Effector CD4-positive, alpha-beta T cell (primary cell): Measurements from ENCODE around the gene ARNT2.

Source experiments
- DNase-seq: peaks from one replicate; pipeline ENCODE4 v3.0.0-alpha.2; 2020

Gene ARNT2

DNA sequence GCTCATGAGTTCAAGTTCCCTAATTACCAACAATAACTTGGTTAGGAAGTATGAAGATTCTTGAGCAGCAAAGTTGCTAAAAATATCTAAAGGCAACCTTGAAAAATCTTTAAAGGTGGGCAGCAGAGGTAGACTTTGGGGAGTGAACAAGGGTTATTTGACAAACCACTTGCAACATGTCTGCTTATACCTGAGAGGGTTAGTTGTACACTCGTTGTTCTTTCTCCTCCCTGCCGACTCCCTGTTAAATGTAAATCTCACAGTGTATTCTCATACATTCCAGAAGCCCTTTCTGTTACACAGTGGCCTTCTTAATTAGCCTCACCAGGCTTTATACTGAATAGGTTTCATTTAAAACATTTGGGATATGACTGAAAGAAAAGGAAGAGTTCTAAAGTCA lies 121.7 kb downstream of the ARNT2 start:
- DNase-seq = no peak

DNA sequence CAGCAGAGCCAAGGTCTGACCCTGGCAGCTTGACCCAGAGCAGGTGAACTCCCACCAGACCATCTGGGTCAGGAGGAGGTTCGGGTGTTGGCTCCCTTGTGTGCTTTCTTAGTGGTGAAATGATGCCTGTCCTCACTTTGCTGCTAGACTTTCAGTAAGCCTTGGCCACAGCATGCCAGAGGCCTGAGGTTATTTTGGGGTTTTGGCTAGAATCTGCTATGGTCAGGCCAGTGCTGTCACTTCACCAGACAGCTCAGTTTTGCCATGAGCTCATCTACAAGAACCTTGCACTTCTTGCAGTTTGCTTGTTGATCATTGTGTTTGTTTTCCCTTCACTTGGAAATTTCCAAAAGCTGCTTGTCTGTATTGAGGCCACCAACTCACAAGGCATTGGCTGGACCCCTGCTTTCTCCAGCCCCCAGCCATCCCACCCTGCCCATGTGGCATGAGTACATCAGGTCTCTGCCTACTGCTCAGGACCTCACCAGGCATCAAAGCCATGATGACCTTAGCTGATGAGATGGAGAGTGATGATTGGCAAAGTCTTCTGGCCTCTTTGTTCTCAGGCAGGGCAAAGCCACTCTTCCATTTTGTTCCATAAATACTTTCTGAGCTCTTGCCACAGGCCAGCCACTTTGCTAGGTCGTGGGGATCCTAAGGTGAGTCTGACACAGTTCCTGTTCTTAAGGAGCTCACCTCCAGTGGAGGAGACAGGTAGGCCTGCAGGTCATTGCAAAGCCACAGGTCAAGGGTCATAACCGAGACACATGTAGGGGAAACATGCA lies 122.6 kb downstream of the ARNT2 start:
- no peak for DNase-seq

DNA sequence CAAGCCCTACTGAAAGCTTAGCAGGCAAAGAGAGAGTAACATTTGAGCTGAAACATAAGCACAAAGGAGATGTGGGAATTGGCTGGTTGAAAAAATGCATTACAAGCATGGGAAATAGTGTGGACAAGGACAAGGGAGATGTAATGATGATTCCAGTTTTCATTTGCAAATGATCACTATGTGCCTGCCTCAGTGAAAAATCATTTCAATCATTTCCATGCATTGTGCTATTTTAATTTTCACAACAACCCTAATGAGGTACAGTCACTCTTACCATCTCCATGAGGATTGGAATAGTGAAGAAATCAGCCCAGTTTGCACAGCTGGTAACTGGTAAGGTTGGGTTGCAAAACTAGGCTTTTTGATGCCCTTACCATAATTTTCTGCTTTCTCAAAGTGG lies 123.2 kb downstream of the ARNT2 start:
- DNase-seq = no peak

DNA sequence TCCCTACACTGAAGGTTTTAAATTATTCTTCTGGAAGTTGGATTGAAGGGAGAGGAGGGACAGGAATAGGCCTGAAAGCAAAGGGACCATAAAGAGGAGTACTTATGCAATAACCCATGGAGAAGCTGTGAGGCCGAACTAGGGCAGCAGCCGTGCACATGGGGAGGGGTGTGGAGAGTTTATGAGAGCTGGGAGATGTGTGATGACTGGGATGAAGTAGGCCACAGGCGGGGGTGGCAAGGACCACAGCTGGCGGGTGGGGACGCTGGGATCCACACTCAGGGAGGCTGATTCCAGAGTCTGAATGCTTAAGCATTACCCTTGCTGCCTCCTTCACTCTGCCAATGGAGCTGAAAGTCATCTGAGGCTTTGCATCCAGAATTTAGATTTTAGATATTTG lies 123.8 kb downstream of the ARNT2 start:
- no peak for DNase-seq

DNA sequence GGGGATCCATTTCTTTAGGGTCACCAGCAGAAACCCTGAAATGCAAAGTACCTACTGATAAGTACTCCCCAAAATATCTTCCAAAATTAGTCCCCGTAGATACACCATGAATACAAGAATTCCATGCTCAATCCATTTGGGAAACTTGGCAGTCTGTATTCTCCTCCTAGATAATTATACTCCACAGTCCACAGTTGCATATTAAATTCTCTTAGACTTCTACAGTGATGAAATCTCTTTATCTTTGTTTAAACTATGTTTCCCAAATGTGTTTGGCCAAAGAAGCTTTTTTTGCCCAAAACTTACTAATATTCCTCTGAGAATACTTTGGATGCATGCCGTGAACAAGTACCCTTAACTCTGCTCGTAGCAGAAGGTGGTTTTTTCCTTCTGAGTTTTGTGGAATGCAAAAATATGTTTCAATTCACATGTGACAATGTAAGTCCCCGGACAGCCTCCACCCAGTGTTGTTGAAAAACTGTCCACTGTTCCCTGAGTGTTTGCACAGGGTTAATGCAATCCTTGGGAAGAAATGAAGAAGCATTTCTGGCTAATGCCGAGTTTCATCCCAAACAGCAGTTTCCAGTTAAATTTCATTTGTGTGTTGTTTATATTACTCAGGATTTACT lies 126.7 kb downstream of the ARNT2 start:
- DNase-seq = no peak

DNA sequence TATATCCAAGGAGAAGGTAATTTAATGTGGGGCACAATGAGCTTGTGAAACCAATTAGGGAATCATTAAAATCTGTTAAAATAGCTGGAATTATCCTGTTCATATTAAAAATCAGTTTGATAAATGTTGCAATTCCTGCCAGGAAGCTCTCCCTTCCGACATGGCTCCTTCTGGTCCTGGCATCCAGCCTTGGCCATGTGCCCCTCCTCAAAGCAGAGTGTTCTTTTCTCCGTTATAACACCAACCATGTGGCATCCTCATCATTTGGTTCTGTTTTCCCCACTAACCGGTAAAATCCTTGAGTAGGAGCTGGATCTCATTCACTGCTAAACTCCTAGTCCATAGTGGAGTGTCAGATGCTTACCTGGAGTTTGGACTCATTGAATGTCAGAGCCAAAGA lies 127.2 kb downstream of the ARNT2 start:
- DNase-seq = no peak

DNA sequence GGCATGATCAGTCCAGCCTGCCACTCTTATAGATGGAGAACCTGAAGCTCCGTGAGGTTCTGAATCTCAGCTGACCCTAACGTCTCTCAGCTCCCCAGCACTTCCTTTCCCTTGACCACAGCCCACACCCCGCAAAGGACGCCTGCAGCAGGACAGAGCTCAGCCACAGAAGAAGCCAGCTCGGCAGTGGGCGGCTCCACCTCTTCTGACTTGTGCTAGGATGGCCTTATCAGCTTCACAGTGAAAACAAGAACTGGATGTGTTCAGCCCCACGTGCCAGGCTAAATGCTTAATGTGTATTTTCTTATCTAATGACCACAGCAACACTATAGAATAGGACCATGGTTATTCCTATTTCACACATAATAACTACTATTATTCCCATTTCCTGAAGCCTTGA lies 127.6 kb downstream of the ARNT2 start:
- no peak for DNase-seq

DNA sequence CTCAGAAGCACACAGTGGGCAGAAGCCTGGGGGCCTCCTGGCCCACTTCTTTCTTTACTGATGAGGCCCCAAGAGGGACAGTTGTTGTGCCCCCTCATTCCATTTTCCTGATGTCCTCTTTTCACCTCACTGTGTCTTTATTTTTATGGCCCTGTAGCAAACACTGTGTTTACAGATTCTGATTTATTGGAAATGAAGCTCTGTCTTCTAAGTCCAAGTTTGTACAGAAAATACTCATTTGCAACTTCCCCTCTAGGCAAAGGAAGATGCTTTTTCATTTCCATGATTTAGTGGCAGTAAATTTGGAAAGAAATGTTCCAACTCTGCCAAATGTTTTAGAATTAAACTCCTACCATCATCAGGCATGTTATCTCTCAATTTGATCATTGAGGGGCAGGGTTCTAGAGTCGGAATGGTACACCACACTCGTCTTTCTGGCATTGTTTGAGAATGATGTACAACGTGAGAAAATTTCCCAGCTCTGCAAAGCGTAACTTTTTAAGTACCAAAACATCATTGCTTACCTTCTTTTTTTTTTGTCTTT lies 129.7 kb downstream of the ARNT2 start:
- DNase-seq = no peak

DNA sequence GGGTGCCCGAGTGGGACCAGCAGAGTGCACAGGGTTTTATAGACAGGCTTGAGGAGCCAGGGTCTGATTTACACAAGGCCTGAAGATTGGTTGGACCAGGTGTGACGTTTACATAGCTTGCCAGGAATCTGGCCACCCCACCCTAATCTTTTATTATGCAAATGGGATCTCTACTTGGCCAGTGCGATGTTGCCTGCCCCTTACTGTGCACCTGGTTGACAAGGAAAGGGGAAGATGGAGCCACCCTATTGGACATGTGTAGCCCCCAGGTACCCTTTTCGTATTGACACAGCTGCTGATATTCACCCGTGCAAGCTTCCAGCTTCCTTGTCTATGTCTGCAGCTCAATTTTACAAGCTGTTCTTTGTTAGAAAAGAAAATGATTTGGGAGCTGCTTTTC lies 132.0 kb downstream of the ARNT2 start:
- DNase-seq = no peak

DNA sequence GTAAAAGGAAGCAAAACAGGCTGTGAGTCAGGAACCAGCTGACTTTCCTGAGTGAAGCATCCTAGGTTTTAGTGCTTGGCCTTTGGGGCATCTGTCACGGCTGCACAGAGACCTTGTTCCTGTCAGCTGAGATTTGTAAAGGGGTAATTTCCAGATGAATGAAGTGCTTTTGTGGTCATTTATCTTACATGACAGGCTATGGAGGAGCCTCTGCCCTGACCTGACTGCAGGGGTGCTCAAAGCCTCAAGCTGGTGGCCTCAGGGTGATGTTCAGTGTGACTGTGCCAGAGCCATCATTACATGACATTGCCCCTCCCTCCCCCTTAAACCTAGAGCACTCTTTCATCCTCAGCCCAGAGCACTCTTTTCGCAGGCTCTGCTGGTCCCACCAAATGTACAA lies 132.5 kb downstream of the ARNT2 start:
- no peak for DNase-seq

DNA sequence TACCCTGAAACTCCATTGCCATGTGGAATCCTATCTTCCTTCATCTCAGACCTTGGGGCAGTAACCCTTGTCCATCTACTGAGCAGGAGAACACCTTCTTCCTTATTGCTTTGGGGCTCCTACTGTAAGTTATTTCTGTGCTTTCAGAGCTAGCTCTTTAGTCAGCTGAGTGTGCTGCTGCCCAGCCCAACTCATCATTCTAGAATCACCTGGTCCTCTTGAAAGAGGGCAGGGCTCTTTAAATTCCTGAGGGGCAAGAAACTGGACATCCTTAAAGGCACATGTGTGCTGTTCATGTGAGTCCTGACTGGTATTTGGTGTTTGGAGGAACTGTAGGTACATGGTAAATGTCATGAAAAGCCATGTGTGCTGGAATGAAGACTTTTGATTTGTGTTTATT lies 140.9 kb downstream of the ARNT2 start:
- DNase-seq = no peak

DNA sequence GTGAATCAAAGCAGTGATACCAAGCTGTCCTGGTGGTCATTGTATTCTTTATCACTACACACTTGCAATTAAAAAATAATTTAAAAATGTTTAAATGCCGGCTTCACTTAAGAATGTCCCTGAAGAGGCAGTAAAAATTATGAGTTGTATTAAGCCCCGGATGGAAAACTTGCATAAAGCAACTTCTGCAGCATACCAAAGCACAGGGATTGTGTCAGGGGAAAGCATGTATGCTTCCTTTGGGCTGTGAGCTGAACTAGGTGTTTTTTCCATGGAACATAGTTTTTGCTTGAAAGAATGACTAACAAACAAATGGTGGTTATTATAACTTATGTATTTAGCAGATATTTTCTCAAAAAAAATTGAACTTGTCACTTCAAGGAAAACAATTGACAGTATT lies 143.1 kb downstream of the ARNT2 start:
- DNase-seq = no peak

DNA sequence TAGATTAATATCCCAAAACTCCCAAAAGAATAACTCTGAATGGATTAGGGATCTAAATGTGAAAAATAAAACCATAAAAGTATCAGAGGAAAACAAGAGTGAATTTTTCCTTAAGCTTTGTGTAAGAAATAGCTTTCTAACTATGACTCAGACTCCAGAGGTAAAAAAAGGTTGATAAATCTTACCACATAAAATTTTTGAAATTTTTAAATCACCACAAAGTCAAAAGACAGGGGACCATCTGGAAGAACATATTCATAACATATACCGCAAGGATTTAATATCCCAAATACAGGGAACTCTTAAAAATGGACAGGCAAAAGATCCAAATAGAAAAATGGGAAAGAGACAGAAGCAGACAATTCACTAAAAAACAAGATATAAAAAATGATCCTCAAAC lies 145.0 kb downstream of the ARNT2 start:
- DNase-seq = no peak

DNA sequence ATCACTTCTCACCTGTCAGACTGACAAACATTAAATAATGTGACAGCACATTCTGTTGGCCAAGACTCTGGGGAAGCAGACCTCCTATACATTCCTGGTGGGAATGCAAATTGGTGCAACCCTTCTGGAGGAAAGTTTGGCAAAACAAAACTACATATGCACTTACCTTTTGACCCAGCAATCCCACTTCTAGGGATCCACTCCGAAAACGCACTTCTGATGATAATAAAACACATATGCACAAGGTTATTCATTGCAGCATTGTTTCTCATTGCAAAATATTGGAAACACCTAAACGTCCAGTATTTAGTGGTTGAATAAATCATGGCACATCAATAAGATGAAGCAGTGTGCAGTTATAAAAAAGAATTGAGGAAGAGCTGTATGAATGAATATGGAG lies 145.5 kb downstream of the ARNT2 start:
- no peak for DNase-seq

DNA sequence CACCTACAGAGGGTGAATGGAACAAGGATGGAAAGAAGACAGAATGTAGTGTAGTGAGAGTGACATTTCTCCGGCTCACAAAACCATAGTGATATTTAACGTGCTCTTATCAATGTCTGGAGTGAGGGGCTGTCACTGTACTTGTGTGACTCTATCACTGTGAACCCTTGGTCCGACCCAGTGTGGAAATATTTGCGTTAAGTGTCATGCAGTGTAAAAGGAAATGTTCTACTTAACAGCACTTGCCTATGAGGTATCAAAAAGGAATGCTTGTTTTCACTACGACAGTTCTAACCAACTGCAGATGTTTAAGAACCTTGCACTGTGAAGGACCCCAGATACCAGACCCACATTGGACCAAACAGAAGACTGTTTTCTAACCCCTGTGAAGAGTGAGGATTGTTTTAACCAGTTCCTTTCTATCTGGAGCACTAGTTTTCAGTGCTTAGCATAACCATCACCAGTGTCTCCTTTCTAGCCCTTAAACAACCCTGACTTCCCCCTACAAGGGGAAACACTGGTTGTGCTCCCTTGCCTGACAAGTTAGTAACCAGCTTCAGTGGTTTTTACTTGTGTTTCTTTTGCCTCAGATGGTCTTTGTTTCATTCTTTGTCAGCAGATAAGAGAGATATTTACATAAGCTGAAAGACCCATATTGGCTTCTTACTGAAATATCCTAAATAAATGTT lies 146.2 kb downstream of the ARNT2 start:
- DNase-seq = no peak

DNA sequence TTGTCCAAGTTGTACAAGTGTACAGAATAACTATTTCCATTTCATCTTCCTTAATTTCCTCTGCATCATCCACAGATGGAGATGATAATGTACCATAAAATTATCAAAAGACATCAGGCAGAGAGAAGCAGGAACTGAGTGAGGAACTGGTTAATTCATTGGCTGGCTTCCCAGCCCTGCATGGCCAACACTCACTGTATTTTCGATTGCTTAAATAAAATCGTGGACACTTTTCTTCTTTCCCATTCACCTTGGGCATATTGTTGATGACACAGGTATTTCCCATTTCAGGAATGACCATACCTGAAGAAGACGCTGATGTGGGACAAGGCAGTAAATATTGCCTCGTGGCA lies 146.7 kb downstream of the ARNT2 start:
- DNase-seq = no peak

DNA sequence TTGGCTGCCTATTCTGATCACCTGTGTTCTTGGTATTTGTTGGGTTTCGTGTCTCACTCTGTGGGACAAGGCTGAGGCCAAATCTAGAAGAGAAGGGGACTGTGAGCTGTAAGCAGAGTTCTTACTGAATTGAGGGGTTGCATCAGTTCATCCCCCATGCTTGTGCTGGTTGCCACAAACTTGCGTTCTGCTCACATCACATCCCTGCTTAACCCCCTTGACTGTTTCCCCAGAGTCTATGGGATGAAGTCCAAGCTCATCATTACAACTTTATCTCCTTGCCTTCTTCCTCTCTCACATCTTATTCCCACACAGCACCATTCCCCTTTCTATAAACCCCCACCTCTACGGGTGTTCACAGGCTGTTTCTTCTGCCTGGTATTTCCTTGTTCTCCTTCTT lies 147.2 kb downstream of the ARNT2 start:
- no peak for DNase-seq

DNA sequence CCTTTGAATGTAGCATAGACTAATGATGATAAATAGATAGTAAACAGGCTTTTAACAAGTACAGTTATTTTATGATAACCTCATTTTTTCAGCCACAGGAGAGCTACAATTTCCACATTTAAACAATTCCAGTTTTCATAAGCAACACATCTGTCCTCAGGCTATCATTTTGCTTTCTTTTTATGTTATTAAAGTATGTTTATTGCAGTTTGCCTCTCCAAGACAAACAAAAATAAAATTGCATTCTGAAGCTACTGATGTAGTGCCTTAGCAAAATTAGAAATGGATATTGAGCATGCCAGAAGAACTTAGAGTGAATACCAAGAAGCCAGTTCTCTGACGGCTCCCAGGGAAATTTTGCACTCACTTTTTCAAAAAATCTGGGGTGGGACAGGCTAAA lies 150.4 kb downstream of the ARNT2 start:
- DNase-seq = no peak

DNA sequence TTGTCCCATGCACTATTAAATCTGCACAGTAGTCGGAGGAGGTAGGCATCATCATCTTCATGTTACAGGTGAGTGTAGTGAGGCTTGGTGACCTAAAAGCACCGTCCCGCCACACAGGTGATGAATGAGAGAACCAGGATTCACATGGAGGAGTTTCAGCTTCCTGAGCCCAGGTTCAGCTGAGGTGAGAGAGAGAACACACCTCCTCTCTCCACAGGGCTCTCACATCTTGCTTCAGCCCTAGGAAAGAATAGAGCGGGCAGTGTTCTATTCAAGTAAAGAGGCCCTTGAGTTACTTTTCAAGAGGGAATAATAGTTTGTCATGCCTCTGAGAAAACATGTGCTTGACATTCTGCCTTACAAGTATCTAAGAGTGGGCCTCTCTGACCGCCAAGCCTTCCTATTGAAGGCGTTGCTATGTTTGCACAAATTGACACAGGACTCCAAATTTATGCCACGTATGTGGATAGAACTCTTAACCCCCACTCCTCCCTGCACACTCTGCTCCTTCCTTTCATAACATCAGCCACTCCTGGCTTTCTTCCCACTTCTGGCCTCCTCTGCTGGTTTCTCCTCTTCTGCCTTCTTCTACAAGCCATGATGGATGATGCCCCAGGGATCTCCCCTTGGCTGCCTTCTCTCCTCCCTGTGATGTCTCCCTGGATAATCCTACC lies 152.6 kb downstream of the ARNT2 start:
- DNase-seq = no peak

DNA sequence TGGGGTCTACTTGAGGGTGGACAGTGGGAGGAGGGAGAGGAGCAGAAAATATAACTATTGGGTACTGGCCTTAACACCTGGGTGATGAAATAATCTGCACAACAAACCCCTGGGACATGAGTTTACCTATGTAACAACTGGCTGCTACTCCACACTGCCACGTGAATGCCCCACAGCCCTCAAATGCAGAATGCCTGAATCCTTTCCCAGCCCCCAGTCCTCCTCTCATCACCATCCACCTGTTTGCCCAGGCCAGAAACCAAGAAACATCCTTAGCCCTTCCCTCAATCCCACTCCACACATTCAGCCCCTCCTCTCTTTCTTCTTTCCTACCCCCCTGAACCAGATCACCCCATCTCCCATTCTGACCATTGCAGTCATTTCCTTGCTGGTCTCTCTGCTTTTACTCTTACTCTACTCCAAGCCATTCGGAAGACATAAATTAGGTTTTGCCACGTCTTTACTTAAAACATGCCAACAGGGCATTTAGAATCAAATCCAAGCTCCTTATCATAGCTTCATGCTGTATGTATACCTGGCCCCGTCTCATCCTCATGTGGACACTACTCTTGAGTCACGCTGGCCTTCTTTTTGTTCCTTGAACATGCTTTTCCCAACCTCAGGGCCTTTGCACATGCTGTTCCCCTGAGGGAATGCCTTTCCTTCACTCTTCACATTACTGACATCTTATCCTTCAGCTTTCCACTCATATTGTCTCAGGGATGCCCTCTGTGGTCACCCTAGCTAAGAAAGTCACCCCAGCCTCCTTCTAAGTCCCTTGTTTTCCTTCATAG lies 153.5 kb downstream of the ARNT2 start:
- DNase-seq = no peak

DNA sequence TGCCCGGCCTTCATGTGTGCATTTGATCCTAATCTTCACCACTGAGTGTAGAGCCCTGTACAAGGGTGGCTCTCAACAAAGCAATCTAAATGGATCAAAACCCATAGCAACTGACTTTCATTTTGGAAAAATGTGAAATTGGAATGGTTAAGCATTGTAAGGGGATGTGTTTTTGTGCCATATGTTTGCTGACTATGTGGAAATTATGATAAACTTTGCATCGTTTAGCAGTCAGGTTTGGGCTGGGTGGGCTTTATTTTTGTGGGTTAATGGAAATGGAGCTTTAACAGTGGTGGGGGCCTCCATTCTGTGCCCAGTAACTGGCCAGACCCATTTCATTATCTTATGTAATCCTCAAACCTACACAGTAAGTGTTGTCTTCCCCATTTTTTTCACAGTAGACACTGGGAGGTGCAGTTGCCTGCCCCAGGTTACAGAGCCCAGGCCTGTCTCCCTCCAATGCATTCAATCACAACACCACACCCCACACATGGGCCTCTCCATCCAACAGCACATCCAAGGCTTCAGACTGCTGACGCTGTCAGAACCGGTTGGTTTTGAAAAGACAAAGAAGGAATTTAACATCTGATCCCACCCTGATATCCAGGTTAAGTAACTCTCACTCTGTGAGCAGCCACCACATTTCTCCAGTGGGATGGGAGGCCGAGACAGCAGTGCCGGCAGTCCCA lies 154.6 kb downstream of the ARNT2 start:
- DNase-seq = no peak

DNA sequence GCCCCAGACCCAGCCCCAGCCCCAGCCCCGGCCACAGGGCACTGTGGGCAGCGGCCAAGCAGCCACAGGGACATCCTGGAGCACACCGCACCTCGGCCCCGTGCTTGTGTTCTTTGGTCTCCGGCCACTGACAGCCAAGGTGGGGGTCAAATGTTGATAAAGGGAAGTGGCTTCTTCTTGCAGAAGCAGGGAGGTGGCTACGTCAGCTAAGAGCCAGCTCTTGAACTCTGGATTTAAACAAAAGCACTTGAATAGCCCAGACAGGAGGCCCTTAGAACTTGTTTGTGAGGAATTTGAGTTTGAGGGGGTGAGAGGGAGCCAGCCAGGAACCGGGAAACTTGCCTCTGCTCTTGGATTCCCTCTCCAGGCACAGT lies 155.1 kb downstream of the ARNT2 start:
- DNase-seq = no peak
